ENCODE results near the gene ERBB3.

ERBB3 gene

GRCh38 chr12:56078931-56079722 lies 838 bp upstream of the ERBB3 start:
- peak in 1 of 2 donors; percentile 20 for DNase-seq (ENCODE audit: low read depth in 2 of 2)

- no peak for DNase-seq (ENCODE audit: low read depth in 2 of 2)
These were observed 682 bp downstream of the ERBB3 start for GRCh38 chr12:56080556-56081138.

- DNase-seq (ENCODE audit: low read depth in 2 of 2), result no peak
These were observed 1.7 kb downstream of the ERBB3 start for GRCh38 chr12:56081393-56082347.

- DNase-seq (ENCODE audit: low read depth in 2 of 2), result no peak
These were observed 2.4 kb downstream of the ERBB3 start for GRCh38 chr12:56082382-56082781.

GRCh38 chr12:56082967-56083366 lies 3.0 kb downstream of the ERBB3 start:
- DNase-seq (ENCODE audit: low read depth in 2 of 2), result no peak

- no peak for DNase-seq (ENCODE audit: low read depth in 2 of 2)
These were observed 5.1 kb downstream of the ERBB3 start for GRCh38 chr12:56084958-56085543.

GRCh38 chr12:56086096-56086495 lies 6.1 kb downstream of the ERBB3 start:
- no peak for DNase-seq (ENCODE audit: low read depth in 2 of 2)

- DNase-seq (ENCODE audit: low read depth in 2 of 2), result no peak
These were observed 6.6 kb downstream of the ERBB3 start for GRCh38 chr12:56086608-56087007.

GRCh38 chr12:56087220-56087619 lies 7.3 kb downstream of the ERBB3 start:
- DNase-seq (ENCODE audit: low read depth in 2 of 2), result no peak

GRCh38 chr12:56097738-56098137 lies 17.8 kb downstream of the ERBB3 start:
- DNase-seq (ENCODE audit: low read depth in 2 of 2), result no peak

GRCh38 chr12:56098592-56098991 lies 18.6 kb downstream of the ERBB3 start:
- no peak for DNase-seq (ENCODE audit: low read depth in 2 of 2)

- DNase-seq (ENCODE audit: low read depth in 2 of 2), result no peak
These were observed 19.8 kb downstream of the ERBB3 start for GRCh38 chr12:56099787-56100186.

GRCh38 chr12:56101045-56101444 lies 21.1 kb downstream of the ERBB3 start:
- DNase-seq (ENCODE audit: low read depth in 2 of 2), result no peak

GRCh38 chr12:56102683-56103065 lies 22.7 kb downstream of the ERBB3 start:
- DNase-seq (ENCODE audit: low read depth in 2 of 2), result no peak

GRCh38 chr12:56103066-56103711 lies 23.2 kb downstream of the ERBB3 start:
- no peak for DNase-seq (ENCODE audit: low read depth in 2 of 2)

GRCh38 chr12:56103823-56104108 lies 23.8 kb downstream of the ERBB3 start:
- DNase-seq (ENCODE audit: low read depth in 2 of 2), result no peak

- peak; percentile 94 to 95 for DNase-seq (ENCODE audit: low read depth in 2 of 2)
These were observed 24.3 kb downstream of the ERBB3 start, which contains the start of gene PA2G4 for GRCh38 chr12:56104109-56104814. PA2G4 (plus strand) TSS chr12:56104559; CDS start chr12:56104738, 179 bp downstream.

GRCh38 chr12:56104815-56105608 lies 25.0 kb downstream of the ERBB3 start:
- no peak for DNase-seq (ENCODE audit: low read depth in 2 of 2)

- DNase-seq (ENCODE audit: low read depth in 2 of 2), result no peak
These were observed 25.6 kb downstream of the ERBB3 start for GRCh38 chr12:56105609-56105902.

GRCh38 chr12:56107242-56107641 lies 27.3 kb downstream of the ERBB3 start:
- DNase-seq (ENCODE audit: low read depth in 2 of 2), result no peak

All from activated CD8-positive, alpha-beta memory T cell treated with anti-CD3 and anti-CD28 coated beads for 4 hours (primary cell).